ENCODE results near the gene TMEM72. TPM values are rescaled to one million over a fixed set of nuclear protein-coding genes. Genes with fewer than 3 reads are reported as not detected.
A peak's percentile ranks its signal among the peaks of the same experiment; 100 is the strongest.

Gene TMEM72
- total and polyA plus RNA-seq, 2 of the 13 experiments (the other 11 are each of a cell fraction or from before 2014, with no cell fraction given) = 0.04 TPM; not detected in 1

- TF ChIP-seq STAT6 (CRISPR knock-in tag; IDR thresholded peaks at IDR 0.05; ENCODE audit: borderline replicate concordance) = no peak; the same call in 1 of the 2 replicates
- no peak for TF ChIP-seq ZNF7 (CRISPR knock-in tag; IDR thresholded peaks at IDR 0.05)
Measured at GRCh38 chr10:44935201-44935965, 24.2 kb downstream of the TMEM72 start (continued).

- Histone ChIP-seq H3K4me2 (ENCODE audit: low read depth, low read length) (peak overlapping the region; percentile 33; the same call in 1 of the 2 replicates), H3K4me1 (ENCODE audit: insufficient read depth, low read length) (peaks cover 93% of the 10 kb centered on the region), H4K20me1 (ENCODE audit: insufficient read depth, low read length) (no peaks in the 10 kb centered on the region), H3K79me2 (ENCODE audit: insufficient read depth, low read length) (no peaks in the 10 kb centered on the region), H3K9me3 (ENCODE audit: low read length) (no peaks in the 10 kb centered on the region), H3K27me3 (ENCODE audit: control insufficient read depth in 1 of 2, insufficient read depth in 2 of 2, low read length in 2 of 2) (no peaks in the 10 kb centered on the region), H3K27ac (ENCODE audit: extremely low read length, insufficient read depth, low read length) (peak overlapping the region; percentile 51), H3K4me3 (replicated peaks in 1 of 3; ENCODE audit: insufficient read depth in 1 of 3, low read depth in 2 of 3, low read length in 3 of 3) (no peak overlapping the region), H3K9ac (ENCODE audit: insufficient read depth, low read depth, low read length) (no peak overlapping the region), H2AFZ (ENCODE audit: low read length) (no peak overlapping the region), H3K36me3 (replicated peaks in 1 of 2; ENCODE audit: control insufficient read depth in 1 of 2, insufficient read depth in 2 of 2, low read length in 2 of 2) (no peaks in the 10 kb centered on the region)
- peak; percentile 39 for FAIRE-seq
- in situ Hi-C loops (cut with HindIII; ENCODE audit: extremely low pct_ligation_motif_present, low pct_unique_long_range_greater_than_20kb) (no loop called here), intact Hi-C loops (cut with micrococcal nuclease; ENCODE audit: unreplicated experiment) (loop anchor here (1.0 kb wide), 2 partner anchors 23 to 28 kb away; partner anchors contain the start of gene RASSF4)
- POLR2A ChIA-PET = interaction anchor here (0.7 to 7.1 kb wide), 8 partner anchors 9 to 59 kb away, joined by 3 to 215 read pairs (median 6); partner anchors contain the start of genes DEPP1 and RASSF4
- WGBS (ENCODE audit: low lambda C conversion rate) = 49% methylated on average over 3 of the region's 3 CpGs
- CTCF ChIA-PET (ENCODE audit: low intra/inter-chr PET ratio, low total read pairs) = interaction anchor here (0.9 to 1.0 kb wide), 2 partner anchors 28 to 39 kb away, joined by 3 to 8 read pairs; no protein-coding TSS in a partner anchor
- no peak for DNase-seq (ENCODE audit: low spot score)
- BruUV-seq (replicated peaks) = no TSS peak
- ATAC-seq = no peak
- TF ChIP-seq CENPT (CRISPR knock-in tag; IDR thresholded peaks at IDR 0.05; ENCODE audit: low read depth) (no peak), TAF15 (IDR thresholded peaks at IDR 0.05; ENCODE audit: low read depth, low read length, poor library complexity, severe bottlenecking) (no peak), HOXA7 (CRISPR knock-in tag; IDR thresholded peaks at IDR 0.05) (no peak), SMAD3 (CRISPR knock-in tag; IDR thresholded peaks at IDR 0.05) (no peak), ZNF605 (CRISPR knock-in tag; IDR thresholded peaks at IDR 0.05) (0 out of 2 replicates have a peak, but pooled peaks have one; percentile 9), ZBED4 (CRISPR knock-in tag; IDR thresholded peaks at IDR 0.05; ENCODE audit: borderline replicate concordance) (no peak), ETV5 (CRISPR knock-in tag; IDR thresholded peaks at IDR 0.05; ENCODE audit: borderline replicate concordance) (no peak), ZFP36L1 (CRISPR knock-in tag; IDR thresholded peaks at IDR 0.05) (no peak), SMYD3 (CRISPR knock-in tag; IDR thresholded peaks at IDR 0.05) (0 out of 2 replicates have a peak, but pooled peaks have one; percentile 13), GRHL1 (CRISPR knock-in tag; conservative IDR thresholded peaks at IDR 0.05) (no peak), ZNF576 (CRISPR knock-in tag; IDR thresholded peaks at IDR 0.05) (no peak)
Measured at GRCh38 chr10:44935966-44936295, 24.8 kb downstream of the TMEM72 start.
